GM10847 (cell line): ENCODE data around the gene TRIM17.

Source experiments
- POLR2A ChIP-seq: IDR thresholded peaks from 2 replicates; pipeline ENCODE4 v1.6.1; 2011; ENCODE audit not compliant: insufficient read length; ENCODE audit errors: extremely low read depth

The TRIM17 gene

DNA sequence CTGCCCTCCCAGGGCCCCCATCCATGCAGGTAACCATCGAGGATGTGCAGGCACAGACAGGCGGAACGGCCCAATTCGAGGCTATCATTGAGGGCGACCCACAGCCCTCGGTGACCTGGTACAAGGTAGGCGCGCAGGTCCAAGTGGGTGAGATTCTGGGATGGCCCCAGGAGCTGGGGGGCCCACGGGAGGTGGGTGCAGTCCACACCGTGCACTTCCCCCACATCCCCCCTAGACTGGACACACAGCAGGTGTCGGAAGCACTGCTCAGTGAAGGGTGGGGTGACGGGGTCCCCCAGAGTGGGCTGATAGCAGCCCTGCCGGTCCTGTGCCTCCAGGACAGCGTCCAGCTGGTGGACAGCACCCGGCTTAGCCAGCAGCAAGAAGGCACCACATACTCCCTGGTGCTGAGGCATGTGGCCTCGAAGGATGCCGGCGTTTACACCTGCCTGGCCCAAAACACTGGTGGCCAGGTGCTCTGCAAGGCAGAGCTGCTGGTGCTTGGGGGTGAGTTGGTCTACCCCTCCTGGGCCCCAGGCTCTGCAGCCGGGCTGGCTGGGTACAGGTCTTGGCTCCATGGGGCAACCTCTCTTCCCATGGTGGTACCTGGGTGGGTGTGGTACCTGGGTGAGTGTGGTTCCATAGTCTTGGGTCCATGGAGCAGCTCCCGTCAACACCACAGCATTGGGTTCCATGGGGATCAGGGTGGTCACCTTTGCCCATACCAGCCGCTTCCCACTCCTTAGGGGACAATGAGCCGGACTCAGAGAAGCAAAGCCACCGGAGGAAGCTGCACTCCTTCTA is 50.4 kb downstream of the TRIM17 start:
- no peak for TF ChIP-seq POLR2A

DNA sequence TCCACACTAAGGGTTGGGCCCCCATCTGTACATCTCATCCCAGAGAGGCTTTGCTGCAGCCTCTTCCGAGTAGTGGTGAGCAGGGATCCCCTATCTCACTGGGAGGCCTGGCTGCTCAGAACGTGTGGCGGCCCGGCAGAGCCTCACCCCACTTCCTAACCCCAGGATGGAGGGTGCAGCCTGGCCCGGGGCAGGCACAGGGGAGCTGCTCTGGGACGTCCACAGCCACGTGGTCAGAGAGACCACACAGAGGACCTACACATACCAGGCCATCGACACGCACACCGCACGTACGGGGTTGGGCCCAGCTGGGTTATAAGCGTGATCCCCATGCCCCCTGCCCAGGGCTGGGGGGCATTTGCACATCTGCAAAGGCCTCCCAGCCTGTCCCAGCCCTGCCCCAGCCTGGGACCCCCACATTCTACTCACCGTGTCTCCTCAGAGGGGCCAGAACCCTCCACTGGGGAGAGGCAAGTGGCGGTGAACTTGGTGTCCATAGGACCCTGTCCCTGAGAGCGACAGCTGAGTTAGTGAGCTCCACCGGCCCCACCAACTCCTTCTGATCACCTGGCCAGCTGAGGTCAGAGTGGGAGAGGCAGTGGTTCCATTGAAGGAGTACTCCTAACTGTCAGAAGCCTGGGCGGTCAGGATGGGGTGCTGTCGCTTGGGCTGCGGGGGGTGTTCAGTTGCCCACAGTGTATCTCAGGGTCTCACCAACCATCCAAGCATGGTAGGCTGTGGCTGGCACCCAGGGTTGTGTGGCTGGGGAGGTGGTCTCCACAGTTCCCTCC is 51.2 kb downstream of the TRIM17 start:
- TF ChIP-seq POLR2A, result no peak

DNA sequence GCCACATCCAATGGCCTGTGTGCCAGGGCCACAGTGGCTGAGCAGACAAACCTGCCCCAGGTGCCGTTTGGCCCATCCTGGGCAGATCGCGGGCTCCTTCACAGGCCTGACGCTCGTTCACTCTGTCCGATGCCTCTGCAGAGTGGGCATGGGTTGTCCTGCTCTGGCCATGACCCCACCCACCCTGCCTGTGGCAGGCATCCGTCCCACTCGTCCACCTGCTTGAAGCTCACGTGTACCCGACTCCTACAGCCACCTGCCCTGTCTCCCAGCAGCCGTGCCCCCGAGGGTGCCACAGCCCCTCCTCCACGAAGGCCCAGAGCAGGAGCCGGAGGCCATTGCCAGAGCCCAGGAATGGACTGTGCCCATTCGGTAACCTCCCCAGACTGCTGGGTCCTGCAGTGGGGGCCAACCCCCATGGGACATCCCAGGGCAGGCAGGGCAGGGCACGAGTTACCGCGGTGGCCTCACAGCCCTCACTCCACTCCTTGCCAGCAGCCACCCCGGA is 51.9 kb downstream of the TRIM17 start:
- TF ChIP-seq POLR2A, result no peak

- TF ChIP-seq POLR2A, result no peak
These were observed 52.5 kb downstream of the TRIM17 start for GRCh38 chr1:228364068-228364705.

- TF ChIP-seq POLR2A, result no peak
These were observed 53.0 kb downstream of the TRIM17 start for GRCh38 chr1:228363686-228364067.

DNA sequence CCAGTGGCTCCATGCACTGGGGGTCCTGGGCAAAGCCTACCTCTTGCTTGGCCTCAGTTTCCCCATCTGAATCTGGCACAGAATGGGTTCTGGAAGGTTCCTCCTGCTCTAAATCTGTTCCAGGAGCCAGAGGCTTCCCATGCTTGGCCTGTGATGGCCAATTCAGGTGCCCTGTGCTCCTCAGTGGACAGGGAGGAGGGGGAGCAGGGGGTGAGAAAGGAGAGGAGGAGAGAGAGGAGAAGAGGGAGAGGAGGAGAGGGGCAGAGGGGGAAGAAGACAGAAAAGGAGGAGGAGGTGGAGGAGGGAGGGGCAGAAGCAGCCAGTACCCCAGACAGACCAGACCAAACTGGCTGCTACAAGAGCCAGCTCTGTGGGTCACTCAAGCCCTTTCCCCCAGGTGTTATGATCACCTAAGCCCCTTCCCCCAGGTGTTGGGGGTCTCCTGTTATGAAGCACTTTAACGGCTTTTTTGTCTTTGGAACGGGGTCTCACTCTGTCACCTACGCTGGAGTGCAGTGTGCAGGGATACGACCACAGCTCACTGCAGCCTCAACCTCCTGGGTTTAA is 53.7 kb downstream of the TRIM17 start:
- TF ChIP-seq POLR2A, result no peak

DNA sequence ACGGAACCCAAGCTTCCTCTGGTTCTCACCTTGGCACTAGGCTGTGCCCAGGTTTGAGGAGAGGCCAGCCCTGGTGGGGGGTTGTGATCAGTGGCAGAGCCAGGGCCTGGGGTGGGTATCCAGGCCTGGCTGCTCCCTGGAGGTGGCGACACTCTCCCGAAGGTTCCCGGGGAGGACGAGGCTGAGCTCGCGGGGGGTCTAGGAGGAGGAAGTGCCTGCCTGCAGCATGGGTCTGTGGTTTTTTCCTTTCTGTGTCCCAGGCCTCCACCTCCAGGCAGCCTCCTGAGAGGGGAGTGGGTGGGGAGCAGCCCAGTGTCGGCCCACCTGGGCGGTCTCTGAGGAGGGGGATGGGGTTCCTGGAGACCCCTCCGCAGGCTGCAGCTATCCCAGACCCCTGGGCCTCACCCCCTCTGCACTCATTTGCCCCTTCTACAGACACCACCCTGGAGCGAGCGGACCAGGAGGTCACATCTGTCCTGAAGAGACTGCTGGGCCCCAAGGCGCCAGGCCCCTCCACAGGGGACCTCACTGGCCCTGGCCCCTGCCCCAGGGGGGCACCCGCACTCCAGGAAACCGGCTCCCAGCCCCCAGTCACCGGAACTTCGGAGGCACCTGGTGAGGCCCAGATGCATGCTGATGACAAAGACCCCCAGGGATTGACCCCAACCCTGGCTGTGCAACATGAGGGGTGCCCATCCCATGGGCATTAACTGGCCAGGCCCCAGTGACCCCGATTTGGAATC is 54.3 kb downstream of the TRIM17 start:
- TF ChIP-seq POLR2A, result no peak

DNA sequence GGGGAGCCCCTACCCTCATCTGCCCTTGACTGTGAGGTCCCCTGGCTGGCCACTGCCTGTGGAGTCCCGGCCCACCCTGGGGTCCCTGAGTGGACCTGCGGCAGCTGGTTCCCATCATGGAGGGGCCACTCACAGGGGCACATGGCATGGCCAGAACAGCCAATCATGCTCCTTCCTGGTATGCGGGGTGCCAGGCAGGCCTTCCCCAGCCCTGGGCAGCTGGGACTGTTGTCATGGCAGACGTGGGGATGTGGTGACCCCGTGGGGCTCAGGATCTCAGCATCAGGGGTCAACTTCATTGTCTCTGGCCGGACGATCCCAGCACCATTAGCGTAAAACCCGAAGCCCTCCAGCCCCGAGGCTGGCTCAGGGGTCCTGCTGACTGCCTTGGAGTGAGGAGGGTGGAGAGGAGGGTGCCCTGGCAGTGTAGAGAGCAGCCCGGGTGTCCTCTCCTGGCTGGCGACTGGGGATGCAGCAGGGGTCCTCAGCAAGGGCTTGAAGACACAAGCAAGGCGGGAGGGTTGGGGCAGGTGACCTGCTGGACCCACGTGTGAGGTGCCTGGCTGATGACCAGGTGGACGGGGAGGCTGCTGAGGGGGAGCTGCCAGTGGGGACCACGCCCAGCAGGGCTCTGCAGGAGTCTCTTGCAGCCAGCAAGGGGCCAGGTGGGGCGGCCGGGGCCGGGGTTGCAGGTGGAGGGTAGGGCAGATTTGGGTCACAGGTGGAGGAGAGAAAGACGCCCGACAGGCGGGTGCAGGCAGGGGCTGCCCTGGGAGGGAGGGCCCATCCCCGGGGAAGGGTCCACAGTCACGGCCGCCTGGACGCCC is 55.1 kb downstream of the TRIM17 start:
- no peak for TF ChIP-seq POLR2A

GRCh38 chr1:228360533-228361313 is 55.9 kb downstream of the TRIM17 start:
- no peak for TF ChIP-seq POLR2A

- no peak for TF ChIP-seq POLR2A
These were observed 56.8 kb downstream of the TRIM17 start for GRCh38 chr1:228359613-228360532.

GRCh38 chr1:228358764-228359612 is 57.7 kb downstream of the TRIM17 start:
- TF ChIP-seq POLR2A, result no peak
